GM21529 (cell line): Measurements from ENCODE around the gene LY9.

Source experiments
- ATAC-seq: cut with Tn5 transposase; IDR thresholded peaks from one replicate; pipeline ENCODE4 v1.9.1; 2021; ENCODE audit not compliant: unreplicated experiment

The LY9 gene, protein sequence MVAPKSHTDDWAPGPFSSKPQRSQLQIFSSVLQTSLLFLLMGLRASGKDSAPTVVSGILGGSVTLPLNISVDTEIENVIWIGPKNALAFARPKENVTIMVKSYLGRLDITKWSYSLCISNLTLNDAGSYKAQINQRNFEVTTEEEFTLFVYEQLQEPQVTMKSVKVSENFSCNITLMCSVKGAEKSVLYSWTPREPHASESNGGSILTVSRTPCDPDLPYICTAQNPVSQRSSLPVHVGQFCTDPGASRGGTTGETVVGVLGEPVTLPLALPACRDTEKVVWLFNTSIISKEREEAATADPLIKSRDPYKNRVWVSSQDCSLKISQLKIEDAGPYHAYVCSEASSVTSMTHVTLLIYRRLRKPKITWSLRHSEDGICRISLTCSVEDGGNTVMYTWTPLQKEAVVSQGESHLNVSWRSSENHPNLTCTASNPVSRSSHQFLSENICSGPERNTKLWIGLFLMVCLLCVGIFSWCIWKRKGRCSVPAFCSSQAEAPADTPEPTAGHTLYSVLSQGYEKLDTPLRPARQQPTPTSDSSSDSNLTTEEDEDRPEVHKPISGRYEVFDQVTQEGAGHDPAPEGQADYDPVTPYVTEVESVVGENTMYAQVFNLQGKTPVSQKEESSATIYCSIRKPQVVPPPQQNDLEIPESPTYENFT

DNA sequence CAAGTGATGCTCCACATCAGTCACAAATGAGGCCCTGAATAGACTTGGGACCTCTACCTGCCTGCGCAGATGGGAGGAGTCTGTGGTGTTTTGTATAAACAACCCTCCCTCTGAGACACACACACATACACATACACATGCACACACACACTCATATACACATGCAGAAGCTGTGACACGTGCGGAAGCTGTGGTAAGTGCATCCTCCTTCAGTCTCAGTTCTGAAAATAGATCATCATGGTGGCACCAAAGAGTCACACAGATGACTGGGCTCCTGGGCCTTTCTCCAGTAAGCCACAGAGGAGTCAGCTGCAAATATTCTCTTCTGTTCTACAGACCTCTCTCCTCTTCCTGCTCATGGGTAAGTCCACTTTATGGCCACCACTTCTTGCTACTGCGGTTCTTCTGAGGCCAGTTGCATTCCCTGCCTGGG, at the start of gene LY9:
Gene LY9 (plus strand): TSS at position 224 of the 433 bp plus-strand sequence. CDS start 14 bp downstream, at position 238.
- ATAC-seq: peak; percentile 76

DNA sequence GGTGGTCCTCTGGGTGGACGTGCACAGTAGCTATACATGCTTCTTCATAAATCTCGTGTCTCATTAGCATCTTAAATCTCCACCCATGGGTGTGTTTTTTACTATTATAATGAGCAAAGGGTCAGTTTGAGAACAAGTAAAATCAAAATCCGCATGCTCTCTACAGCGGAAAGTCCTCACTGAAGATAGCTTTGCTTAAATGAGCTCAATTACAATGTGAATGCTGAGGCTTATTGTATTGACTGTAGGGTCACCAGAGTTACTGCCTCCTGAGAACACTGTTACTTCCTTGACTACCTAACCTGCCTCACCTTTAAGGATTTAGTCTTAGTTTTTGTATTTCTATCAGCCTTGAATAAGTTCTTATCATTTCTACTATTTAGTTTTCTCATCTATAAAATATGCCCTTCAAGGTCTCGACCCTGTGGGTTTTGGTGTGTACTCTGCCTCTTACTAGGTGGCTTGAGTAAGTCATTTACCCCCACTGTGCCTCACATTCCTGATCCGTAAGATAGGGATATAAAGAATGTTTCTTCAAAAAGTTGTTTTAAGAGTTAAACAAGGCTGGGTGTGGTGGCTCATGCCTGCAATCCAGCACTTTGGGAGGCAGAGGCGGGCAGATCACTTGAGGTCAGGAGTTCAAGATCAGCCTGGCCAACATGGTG, 49.0 kb upstream of the LY9 start:
- ATAC-seq: no peak

DNA sequence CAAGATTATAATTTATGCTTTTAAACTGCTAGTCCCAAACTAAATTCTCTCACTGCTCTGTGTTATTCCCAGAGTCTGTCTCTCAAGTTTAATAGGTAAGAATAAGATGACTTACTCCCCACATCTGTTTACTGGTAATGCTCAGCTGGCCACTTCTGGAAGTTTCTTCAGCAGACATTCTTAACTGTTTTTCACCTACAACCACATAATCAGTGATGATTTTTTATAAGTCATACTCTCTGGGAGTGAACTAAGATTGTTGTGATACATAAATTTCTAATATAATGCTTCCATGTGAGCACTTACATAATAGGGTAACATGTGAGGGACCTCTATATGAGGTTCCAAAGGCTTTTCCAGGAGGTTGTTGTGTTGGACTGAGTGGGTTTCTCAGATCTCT, 48.3 kb upstream of the LY9 start:
- ATAC-seq: no peak

DNA sequence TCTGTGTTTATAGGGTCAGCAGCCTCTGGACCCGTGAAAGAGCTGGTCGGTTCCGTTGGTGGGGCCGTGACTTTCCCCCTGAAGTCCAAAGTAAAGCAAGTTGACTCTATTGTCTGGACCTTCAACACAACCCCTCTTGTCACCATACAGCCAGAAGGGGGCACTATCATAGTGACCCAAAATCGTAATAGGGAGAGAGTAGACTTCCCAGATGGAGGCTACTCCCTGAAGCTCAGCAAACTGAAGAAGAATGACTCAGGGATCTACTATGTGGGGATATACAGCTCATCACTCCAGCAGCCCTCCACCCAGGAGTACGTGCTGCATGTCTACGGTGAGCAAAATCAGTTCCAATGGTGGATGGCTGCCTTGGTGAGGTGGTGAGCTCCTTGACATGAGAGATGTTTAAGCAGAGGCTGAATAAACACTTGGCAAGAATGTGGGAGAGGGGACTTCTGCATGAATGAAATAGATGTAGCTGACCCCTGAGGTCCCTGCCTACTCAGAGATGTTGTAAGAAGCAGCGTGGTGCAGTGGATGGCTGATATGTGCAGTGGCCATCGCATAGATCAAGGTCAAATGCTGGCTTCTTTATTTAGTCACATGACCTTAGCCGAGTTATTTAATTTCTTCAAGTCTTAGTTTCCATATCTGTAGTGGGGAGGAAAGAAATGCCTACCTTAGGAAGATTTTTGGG, 47.6 kb upstream of the LY9 start:
- no peak for ATAC-seq

DNA sequence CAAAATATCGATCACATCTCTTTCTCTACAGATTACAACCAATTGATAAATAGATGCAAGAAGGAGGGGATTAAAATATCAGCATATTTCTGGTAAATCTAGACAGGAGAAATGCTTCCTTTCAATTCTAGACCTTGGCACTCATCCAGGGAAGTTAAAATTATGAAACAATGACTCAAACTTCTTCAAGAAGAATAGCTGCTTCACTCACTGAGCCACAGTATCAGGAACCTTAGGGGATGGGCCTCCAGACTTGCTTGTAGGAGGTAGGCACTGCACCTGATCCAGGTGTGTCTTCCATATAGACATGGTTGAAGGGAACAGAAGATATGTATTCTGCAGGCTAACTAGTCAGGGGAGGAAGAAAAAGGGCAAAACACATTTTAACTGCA, 47.1 kb upstream of the LY9 start:
- ATAC-seq: no peak

DNA sequence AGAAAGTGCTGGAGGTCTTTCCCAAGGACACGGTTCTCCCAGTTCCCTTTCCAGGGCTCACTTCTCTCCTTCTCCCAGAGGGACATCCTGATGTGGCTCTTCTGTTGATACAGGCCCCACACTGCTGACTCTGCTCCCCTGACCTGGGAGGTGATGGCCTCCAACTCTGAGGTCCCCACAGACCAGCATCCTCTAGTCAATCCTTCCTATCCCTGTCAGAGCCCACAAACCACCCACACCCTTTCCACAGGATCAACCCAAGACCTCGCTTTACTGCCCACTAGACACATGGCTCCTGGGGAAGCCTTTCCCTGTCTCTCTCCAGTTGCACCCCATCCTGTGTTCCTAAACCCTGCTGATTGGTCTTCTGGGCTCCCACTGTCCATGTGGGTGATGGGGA, 45.4 kb upstream of the LY9 start:
- ATAC-seq: no peak

DNA sequence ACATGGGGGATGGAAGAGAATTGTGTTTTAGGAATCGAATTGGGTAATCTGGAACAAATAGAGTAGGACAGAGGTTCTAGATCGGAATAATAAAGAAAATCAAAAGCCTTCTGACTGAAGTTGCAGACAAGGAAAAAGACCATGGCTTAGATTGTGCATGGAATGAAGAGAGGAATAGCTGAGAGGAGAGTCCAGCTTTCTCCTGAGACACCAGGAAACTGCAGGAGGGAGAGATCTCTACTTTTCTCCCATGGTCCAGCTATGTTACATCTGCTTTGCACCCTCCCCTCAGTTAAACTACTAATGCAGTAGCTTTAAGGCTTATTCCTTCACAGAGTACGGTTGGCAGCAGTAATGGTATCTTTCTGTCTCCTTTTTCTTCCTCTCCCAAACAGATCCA, 43.6 kb upstream of the LY9 start:
- ATAC-seq: no peak

DNA sequence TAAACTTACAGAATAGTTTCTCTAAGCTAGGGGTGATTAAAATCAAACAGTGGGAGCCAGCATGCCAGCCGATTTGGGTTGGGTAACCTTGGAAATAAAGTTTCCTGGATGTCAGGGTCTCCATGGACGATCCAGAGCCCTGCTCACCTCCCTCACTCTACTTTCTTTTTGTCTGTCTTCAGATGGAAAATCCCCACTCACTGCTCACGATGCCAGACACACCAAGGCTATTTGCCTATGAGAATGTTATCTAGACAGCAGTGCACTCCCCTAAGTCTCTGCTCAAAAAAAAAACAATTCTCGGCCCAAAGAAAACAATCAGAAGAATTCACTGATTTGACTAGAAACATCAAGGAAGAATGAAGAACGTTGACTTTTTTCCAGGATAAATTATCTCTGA, 43.0 kb upstream of the LY9 start:
- no peak for ATAC-seq

DNA sequence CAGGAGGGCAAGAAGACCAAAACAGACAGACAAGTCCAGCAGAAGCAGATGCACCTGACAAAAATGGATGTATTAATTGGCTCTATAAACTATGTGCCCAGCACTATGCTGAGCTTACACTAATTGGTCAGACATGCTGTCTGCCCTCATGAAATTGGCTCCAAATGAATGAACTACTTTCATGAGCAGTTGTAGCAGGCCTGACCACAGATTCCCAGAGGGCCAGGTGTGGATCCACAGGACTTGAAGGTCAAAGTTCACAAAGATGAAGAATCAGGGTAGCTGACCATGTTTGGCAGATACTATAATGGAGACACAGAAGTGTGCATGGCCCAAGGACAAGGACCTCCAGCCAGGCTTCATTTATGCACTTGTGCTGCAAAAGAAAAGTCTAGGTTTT, 42.4 kb upstream of the LY9 start:
- ATAC-seq: no peak

DNA sequence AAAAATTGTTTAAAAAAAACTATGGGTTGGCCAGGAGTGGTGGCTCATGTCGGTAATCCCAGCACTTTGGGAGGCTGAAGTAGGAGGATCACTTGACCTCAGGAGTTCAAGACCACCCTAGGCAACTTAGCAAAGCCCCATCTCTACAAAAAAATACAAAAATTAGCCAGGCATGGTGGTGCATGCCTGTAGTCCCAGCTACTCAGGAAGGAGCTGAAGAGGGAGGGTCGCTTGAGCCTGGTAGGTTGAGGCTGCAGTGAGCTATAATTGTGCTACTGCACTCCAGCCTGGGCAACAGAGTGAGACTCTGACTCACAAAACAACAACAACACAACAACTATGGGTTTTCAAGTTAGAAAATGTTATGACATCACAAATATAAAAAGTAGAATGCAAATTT, 40.5 kb upstream of the LY9 start:
- ATAC-seq: no peak

DNA sequence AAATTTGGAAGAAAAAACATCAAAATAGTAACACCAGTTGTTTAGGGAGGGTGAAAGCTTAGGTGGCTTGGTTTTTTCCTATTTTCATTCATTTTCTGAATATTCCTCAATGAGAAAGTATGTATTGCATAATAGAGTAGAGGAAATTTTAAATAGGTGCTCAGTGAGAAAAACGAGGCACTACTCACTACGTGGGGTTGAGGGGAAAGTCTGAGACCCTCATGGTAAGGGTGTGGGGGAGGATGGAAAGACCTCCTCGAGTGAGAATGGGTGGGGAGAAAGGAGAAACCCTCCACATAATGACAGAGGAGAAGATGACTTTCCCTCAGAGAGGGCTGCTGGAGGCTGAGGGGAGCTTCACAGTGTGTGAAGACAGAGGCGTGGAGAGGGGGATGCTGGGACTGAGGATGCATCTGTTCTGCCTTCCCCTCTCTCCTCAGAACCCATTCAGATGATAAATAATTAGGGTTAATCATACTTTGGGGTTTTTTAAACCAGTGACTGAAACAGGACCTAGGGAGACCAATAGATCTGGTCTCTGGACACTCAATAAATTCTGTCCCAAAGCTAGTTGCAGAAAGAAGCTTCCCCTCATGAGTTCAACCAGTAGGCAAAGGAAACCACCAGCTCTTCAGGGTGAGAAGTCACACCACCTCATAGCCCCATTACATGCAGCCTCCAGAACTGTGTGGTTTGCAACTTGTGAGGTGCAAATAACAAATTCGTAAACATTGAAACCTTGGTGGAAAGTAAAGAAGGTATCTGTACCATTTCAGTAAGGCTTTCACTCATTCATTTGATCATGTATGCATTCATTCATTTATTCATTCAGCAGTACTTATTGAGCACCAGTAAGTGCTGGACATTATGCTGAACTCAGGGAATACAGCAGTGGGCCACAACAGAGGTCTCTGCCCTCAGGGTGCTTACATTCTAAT, 39.8 kb upstream of the LY9 start:
- no peak for ATAC-seq

DNA sequence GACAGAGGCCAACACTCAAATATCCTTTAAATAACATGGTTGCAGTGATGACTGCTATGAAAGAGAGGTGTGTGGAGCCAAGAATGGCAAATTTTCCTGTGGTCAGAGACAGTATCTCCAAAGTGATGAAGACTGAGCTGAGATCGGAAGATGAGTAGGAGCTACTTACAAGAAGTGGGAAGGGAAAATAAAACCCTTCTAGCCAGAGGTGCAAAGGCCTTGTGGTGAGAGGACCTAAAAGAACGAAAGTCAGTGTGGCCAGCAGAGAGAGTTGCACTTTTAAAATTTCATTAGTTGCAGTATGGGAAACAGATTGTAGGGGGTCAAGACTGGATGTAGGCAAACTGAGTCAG, 39.1 kb upstream of the LY9 start:
- ATAC-seq: no peak

DNA sequence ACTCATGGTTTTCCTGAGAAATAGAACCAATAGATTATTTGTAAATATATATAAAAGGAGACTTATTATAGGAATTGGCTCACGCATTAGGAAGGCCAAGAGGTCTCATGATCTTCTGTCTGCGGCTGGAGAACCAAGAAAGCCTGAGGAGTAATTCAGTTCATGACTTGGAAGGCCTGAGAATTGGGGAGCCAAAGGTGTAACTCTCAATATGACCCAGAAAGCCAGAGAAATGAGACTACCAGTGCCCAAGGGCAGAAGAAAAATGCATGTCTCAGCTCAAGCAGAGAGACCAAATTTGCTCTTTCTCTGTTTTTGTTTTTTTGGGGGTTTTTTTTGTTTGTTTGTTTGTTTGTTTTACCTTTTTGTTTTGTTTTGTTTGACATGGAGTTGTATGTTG, 37.5 kb upstream of the LY9 start:
- ATAC-seq: no peak

DNA sequence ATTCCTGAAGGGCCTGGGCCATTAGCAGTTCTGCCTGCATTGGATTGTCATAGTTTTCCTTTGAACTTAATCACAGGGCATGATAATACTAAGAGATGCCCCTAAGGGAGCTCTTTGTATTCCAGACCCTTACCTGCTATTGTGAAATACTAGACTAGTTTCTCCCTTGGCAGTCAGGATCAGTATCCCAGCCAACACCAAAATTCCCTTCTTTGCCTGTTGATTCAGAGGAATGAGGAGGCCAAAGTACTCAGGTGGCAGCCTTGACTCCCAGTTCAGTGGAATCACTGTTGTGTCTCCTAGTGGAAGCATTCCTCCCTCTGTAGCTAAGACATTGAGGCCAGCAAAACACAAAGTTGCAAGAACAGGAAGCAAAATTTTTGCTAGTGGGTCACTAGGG, 36.2 kb upstream of the LY9 start:
- ATAC-seq: no peak

DNA sequence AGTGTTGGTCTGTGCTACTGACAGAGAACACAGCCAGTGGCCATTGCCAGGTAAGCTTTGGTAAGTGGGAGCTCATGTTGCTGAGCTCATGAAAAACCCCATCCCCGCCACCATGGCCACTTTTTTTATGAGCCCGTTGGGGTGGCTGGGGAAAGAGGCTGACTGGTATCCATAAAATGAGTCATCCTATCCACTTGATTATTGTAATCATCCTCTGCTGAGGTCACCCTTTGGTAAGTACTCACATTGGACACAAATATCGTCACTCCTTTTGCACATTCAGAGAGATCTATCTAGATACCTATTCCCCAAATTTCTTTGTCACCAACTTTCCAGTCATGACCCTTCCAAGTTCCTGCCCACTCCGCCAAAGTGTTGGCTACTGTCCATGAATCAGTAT, 34.9 kb upstream of the LY9 start:
- no peak for ATAC-seq

DNA sequence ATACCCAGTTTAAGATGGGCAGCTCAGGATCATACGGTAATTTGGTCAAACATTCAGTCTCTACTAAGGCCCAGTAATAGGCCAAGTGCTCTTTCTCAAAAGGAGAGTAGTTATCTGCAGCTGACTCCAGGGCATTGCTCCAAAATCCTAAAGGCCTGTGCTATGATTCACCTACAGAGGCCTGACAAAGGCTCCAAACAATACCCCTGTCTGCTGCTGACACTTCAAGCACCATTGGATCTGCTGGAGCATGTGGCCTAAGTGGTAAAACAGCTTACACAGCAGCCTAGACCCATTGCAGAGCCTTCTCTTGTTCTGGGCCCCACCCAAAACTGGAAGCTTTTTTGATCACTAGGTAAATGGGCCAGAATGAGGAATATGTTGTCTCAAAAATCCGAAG, 34.1 kb upstream of the LY9 start:
- ATAC-seq: no peak

DNA sequence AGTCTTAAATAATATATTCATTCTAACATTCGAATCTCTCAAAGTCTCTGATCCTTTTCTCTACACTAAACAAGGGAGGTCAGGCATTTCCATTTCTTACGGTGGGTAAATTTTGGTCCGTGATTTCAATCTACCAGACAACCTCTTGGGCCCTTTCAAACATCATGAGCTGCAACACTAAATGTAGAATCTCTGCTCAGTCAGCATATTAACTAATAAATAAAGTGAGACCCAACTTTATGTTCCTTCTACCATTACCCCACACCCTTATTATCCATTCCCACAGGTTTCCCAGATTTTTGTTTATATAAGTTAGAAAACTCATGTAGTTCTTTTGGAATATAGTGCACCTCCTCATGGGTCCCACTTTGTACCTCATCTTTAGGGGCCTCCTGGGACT, 32.0 kb upstream of the LY9 start:
- no peak for ATAC-seq

DNA sequence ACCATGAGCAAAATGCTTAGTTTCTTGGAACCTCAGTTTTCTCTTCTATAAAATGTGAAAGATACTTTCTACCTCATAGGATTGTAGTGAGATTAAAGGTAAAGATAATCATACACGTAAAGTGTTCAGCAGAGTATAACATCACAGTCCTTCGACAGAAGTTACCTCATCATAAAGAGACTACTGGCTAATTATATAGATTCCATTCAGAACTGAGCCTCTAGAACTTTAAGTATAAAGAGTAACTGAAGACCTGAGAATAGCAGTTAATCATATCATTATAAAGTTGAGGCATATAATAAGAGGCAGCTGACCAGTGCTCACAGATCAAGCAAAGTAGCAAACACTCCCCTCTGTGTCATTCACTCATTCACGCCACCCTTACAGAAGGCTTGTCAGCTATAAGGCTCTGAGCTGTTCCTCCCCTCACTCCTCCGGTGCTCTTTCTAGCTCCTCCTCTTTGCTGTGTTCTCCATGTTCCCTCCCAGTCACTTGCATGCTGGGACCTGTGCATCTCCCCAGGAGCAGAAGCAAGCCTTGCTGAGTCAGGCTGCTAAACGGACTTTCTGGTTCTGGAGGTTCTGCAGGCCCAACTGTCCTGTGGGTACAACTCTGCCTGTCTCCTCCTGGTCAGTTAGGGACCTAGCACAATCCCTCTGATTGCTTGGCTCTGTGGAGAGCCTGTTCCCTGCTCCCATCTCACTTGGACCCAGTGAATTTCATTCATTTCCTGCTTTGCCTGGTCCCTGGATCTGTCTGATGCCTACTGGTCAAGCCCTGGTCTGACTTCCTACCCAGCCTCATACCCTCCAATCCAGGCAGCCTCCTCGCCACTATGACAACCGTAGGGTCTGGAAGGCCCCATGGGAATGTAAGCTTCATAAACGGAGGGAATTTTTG, 28.3 kb upstream of the LY9 start:
- ATAC-seq: peak; percentile 76

DNA sequence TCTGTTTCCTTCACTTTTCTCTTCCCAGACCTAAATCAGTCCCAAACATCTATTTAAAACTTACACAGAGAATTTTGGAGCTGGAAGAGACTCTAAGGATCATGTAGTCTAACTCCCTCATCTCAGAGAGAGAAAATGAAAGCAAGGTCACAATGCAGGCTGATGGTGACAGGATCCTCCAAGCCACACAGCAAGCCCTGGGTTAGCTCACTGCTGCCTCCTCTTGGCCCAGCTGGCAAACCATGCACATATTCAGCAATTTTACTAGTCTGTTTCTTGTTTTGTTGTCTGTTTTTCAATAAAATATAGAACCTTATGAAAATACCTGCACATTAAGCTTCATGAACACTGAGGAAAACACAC, 27.7 kb upstream of the LY9 start:
- peak; percentile 81 for ATAC-seq

DNA sequence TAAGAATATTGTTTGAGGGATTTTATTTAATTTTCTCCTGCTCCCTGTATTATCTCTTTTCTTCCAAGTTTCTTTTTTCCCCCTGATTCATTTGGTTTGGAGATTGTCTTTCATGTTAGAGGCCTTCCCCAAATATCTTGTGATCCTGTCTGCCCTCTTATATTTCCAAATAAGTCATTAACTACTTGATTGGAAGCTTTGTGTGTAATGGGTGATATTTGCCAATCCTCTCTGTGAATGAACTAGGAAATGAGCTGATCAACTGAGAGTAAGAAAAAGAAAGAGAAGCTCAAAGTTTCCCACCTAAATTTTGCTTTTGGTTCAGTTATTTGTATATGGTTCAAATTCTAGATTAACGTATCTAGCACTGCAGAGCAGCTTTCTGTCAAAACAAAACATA, 23.6 kb upstream of the LY9 start:
- ATAC-seq: no peak
